NCI-H1048 (cell line): ENCODE data around the gene AMER3.

Source experiments
- DNase-seq: peaks from one replicate; lab custom pipeline; 2025; lab: John Stamatoyannopoulos, UW

Gene AMER3

DNA sequence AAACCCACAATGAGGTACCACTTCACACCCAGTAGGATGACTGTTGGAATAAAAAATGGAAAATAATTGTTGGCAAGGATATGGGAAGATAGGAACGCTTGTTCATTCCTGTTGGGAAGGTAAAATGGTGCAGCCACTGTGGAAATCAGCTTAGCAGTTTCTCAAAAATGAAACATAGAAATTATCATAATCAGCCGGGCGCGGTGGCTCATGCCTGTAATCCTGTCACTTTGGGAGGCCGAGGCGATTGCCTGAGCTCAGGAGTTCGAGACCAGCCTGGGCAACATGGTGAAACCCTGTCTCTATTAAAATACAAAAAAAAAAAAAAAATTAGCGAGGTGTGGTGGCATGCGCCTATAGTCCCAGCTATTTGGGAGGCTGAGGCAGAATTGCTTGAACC, 23.4 kb downstream of the AMER3 start:
- no peak for DNase-seq

DNA sequence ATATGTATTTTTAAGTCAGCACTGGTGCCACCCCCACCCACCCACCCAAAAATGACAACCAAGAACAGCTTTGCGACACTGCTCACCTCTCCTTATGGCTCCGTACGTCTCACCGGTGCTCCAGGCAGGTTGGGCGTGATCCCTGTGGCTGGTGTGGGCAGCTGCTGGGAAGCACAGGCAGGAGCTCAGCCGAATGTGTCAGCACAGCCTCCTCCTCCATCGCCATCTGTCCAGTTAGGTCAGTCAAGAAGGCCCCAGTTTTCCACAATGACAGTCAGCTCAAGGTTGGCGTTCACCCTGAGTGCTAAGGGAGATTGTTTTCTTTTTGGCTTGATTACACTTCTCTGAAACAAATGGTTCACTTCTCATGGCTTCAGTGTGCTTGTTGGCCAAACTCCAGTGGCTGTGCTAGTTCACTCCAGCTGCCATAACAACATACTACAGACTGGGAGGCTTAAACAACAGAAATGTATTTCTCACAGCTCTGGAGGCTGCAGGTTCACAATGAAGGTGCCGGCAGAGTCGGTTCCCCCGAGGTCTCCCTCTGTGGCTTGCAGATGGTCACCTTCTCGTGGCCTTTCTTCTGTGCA, 30.2 kb downstream of the AMER3 start:
- DNase-seq: no peak

DNA sequence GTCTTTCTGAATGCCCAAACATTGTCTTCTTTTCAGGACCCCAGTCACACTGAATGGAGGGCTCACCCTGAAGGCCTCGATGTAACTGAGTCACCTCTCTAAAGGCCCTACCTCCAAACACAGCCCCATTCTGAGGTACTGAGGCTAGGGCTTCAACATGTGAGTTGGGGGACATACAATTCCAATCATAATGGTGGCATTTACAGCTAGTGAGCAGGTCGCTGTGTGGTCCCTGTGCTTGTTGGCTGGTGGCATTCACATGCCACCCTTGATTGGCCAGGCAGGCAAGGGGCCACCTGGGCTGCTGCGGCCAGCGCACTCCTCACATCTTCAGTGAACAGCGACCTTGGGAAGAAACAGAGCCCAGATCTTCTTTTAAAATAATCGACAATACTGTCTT, 30.7 kb downstream of the AMER3 start:
- DNase-seq: no peak

DNA sequence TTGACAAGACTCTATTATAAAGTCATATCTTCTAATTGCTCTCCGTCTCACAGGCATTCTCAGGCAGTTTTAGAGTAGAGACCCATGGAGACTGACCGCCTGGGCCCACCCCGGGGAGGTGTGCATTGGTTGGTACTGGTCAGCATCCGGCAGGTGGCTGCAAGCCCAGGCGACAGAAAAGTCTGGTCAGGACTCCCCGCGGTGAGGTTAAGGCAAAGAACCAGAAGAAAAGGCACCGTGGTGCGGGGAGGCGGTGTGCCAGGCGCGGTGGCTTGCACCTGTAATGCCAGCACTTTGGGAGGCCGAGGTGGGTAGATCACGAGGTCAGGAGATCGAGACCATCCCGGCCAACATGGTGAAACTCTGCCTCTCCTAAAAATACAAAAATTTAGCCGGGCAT, 32.5 kb downstream of the AMER3 start:
- DNase-seq: no peak

DNA sequence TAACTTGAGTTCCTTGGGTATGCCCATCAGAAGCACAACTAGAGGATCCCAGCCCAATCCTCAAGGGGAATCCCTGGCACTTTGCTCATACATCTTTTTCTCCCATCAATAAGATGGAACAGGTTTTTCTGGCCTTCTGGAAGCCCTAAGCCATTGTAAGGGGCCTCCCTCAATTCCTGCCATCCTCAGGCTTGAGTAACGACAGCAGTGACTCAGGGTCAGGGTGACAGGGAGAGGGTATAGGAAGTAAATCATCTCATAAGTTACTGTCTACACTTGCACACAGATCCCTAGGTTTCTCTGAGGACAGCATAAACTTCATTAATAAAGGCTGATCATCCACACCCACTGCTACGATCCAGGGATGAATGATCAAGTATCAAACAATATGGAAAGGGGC, 35.0 kb downstream of the AMER3 start:
- DNase-seq: no peak

DNA sequence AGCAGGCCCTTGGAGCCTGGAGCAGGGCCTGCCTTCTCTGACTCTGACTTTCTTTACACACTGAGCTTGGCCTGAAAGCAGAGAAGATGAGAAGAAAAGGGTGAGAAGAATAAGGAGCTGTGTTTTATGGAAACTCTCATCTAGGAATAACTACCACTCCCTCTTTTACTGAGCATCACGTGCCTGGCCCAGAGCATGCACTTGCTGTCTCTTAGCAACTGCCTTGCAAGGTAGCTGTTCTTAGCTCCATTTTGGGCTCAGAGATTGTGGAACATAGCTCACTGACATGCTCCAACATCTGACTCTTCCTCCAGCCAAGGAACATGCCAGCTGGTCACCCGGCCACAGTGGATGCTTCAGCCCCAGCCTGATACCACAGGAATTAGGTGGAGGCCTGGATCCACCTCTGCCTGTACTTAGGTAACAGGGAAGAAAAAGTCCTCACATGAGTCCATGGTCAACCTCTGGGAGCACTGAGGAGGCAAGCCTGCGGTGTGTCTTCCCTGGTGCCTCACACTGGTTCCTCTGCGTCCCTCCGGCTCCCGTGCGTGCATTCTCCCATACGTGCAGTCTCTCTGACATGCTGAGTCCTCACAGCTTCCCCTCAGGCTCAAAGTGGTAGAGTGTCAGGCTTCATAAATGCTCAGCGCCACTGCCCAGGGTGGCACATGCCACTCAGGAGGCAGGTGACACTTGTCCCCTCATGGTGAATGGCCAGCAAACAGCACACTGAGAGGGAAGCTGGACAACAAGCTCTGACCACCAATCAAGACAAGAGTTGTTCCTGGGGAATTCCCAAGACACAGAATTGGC, 35.7 kb downstream of the AMER3 start:
- no peak for DNase-seq

DNA sequence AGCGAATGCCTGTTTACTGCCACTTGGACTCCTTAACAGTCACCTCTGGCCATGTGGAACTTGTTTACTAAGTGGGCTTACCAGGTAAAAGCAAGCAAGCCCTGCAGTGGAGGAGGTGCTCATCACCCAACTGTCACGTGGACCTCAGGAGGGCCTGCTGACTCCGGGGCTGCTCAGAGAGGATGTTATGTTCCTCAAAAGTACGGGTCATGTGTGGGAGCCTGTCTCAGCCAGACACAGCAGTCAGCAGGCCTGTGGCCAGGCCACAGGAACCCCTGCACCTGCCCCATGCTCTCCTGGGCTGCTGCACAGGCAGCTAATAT, 36.2 kb downstream of the AMER3 start:
- no peak for DNase-seq

DNA sequence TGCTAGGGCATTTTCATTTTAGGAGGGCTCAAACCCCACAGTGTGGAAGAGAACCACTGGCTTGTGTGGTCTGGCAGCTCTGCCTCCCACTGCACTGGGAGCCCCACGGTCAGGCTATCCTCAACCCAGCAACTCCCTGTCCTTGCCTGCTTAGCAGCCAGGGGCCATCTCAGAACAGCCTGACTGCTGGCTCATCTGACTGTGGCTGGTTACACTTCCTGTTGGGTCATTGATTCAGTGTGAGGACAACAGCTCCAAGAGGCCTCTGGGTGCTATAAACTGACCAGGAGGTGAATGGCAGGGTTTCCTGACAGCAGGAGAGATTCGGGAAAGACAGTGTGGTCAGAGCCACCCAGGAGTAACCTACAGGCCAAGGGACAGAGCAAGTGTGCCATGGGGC, 40.1 kb downstream of the AMER3 start:
- DNase-seq: no peak

DNA sequence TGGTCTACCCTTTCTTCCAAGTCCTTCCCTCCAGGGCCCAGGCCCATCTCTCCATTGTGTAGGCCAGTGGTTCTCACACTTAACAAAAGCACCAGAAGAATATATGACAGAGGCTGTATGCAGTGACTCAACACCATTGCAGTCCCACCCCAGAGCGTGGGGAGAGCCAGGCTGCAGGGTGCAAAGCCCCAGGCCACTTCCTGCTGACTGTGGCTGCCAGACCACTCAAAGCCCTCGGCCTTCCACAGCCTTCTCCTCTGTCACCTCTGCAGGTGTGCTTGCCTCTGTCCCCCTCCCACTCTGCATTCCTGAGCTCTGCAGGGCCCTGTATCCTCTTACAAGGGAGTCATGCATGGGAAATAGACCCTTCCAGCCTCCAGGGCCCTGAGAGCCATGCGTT, 41.0 kb downstream of the AMER3 start:
- DNase-seq: no peak

DNA sequence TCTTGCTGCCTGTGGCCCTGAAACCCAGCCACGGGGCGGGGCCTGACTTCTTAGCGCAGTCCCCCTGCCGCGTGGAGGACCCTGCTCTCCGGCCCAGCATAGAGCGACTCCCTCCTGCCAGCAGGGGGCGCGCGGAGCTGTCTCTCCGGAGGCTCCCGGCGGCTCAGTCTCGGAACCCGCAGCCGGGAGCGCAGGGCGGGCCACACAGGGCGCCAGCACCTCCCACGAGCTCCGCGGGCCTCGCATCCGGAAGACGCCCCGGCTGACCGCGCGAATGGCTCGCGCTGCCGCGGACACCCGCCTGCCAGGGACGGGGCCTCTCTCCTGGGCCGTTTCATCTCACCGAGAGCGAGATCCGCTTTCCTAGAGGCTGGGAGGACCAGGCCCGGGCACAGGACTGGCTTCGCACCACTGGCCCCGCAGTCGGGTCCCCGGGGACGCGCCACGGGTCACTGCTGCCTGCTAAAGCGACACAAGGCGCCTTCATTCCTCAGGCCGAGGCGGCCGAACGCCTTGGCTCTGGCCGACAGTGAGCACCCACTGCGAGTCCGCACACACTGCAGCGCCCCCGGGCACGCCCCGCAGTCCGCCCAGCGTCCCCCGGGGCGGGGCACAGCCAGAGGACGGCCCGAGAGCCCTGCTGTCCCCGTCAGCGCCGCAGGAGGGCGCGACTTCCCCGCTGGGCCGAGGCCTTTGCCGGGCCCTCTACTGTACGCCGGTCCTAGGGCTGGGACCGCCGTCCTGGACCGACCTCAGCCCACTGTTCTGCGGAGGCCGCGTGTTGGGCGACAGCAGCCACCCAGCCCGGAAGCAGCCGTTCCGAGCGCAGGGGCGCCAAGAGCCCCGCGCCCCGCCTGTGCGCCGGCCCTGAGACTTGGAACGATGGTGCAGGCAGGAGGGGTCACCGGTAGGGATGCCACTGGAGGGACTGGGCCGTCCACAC, 42.4 kb downstream of the AMER3 start:
- DNase-seq: peak; percentile 59

DNA sequence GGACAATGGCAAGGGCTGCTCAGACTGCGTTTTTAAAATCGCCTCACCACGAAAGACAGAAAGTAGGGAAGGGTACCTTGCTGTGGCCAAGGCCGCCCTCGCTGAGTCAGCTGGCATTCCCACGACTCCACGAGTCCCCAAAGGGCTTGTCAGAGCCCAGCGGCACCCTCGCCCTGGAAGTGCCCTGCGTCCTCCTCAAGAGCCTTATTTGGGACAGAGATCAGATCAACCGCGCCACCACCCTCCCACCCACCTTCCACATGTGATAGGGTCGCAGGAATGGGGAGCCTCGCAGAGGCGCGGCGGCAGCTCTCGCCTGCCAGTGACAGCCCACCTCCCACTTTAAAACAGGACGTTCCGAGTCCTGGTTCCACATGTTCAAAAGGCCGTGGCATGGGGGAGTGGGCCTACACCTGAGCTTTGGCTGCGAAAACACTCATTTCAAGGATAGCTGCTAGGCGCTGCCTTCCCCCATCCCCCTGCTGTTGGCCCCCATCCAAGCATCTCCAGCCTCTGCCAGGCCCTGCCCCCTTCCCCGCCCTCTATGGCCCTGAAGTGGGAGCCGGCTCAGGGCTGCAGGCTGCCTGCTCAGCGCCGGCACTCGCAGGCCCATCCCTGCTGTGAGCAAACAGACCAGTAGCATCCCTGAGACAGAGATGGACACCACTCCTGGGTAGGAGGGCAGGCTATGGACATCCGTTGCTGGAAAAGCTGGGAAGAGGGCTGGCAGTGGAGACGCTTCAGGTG, 43.3 kb downstream of the AMER3 start:
- DNase-seq: no peak

DNA sequence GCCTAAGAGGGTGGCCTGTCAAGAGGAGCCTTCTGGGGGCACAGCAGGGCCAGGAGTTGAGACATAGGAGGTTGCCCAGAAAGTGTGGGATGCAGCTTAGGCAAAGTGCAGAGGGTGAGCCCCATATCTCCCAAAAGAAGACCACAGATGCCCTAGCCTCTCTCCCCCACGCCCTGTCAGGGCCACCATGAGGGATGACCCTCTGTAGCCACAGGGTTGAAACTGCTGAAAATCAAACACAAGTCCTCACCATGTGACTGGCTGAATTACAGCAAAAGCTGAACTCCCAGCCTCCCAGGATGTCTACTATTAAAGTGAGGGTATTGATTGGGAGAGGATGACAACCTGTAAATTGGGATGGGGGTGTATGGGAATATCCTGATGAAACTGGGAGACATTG, 44.0 kb downstream of the AMER3 start:
- DNase-seq: no peak

DNA sequence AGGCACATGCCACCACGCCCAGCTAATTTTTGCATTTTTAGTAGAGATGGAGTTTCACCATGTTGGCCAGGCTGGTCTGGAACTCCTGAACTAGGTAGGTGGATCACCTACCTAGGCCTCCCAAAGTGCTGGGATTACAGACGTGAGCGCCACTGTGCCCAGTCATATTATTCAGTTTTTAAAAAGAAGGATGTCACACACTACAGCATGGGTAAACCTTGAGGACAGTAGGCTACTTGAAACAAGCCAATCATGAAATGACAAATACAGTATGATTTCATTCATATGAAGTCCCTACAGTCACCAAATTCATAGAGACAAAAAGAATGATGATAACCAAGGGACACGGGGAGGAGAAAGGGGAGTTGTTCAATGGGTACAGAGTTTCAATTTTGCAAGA, 50.3 kb downstream of the AMER3 start:
- DNase-seq: no peak

DNA sequence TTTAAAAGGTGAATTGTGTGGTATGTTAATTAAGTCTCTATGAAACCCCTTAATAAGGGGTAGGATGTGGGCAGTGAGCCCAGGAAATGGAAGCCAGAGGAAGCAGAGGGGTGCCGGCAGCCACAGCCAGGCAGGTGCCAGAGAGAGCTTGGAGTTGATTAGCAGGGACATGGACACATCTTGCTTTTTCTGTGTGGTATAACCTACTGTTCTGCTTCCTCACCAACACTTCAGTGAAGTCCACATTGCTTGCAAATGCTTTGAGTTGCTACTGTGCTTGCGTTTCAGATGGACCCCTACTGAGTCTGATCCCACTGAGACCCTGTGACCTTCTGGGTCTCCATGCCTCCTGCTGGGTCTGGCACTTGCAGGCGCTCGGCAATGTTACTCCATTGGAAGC, 51.0 kb downstream of the AMER3 start:
- DNase-seq: no peak

DNA sequence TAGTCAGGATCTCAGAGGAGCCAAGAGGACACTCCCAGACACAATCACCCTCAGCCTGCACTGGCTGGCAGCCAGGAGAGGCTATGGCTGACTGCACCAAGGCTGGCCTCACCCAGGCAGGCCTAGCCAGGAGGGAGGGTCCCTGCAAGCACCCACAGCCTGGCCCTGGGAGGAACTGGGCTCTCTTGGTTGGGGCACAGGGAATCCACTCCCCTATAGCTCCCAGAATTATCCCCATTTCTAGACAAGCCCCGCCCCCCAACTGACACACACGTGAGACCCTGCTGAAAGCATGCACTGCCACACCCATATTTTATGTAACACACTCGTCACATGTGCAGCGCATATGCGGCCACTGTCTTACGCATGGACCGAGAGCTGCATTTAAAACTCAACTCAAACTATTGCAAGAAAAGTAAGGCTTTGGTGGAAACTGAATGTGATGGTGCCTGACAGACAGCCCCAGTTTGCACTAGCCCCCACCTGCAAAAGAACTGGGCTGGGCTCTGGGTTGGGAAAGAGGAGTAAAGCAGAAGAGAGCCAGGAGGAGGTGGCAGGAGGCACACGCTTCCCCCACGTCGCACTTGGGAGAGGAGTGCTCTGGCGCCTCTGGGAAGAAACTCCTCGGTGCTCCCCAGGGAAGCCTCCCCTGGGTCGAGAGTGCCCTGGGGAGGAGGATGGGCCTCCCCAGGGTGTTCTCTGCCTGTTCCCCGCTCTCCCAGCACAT, 52.5 kb downstream of the AMER3 start:
- DNase-seq: no peak

DNA sequence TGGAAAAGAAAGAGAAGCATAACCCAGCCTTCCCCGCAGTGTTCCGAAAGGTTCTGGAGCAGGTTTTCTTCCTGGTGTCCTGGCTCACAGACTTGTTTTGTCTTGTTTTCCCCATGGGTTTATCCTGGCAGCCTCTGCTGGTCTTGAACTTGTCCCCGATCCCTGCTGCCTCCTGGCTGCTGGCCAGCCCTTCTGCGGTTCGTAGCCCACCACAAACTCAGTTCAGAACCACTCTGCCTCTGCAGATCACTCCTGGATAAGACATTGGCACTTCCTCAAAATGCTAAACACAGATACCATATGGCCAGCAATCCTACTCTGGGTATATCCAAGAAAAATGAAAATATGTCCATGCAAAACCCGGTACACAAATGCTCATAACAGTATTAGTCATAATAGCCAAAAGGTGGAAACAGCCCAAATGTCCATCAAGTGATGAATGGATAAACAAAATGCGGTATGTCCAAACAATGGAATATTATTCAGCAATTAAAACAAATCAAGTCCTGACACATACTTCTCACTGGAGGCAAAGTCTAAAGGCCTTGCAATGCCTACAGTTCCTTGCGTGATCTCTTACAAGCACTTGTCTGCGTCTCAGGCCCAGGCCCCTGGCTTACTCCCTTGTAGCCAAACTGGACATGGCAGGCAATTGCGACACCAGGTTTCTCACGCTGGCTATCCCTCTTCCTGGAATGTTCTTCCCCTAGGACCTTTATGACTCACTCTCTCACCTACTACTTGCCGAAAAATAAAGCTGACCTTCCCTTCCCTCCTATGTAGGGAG, 53.3 kb downstream of the AMER3 start:
- DNase-seq: no peak

DNA sequence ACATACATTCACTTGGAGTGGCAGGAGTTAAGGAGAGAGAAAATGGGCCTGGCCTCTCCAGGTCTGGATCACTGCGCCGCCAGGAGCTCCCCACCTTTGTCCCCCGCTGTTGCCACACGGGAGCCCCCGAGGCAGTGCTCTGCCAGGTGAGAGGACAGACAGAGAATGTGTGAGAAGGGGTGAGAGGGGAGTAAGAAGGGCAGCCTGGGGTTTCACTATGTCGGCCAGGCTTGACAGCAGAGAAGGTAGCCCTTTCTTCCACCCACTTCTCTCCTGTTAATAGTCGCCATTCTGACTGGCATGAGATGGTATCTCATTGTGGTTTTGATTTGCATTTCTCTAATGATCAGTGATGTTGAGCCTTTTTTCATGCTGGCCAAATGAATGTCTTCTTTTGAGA, 55.1 kb downstream of the AMER3 start:
- DNase-seq: no peak

DNA sequence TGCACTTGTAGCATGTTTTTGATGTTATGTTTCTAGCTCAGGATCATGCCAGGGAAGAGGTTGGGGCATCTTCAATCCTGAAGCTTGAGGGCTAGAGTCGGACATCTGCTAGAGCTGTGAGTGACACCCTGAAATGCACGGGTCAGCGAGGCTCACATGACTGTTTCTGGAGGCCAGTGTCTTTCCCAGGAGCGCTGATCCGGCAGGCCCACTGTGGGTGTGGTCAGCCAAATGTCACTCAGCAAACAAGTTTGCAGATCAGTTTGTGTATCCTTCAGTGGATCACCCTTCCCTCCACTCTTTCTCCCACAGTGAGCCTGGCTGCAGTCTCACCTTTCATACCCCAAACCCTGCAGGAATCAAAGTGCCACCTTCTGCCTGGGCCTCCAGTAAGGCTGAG, 58.4 kb downstream of the AMER3 start:
- no peak for DNase-seq

DNA sequence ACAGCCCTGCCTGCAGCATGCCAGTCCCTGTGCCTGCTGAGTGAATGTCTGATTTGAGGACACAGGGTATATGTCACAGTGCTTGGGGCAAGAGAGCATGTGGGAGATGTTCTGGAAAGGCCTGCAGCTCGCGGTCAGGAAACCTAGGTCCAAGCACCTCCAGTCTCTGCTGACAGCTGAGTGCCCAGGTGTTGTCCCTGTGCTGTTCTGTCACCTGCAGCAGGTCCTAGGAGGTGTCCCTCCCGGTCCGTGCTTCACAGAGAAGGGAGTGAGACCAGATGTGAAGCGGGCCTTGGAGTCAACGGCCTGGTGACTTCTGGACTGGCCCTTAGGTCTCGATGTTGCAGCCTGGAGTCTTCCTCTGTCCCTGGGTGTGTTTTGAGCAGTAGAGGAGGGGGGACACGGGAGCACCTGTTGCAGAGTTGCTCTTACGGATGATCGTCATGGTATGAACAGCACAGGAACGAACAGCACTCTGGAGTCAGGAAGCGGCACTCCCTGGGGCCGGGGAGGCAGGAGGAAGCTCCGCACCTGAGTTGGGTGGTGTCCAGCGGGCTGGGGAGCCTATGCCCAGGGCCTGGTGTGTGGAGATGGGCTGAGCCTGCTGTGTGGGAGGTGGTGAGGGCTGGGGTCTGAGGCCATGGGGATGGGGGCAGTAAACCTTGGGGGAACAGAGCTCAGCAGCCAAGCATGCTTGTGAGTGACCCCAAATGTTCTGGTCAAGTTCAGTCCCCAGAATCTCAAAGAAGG, 59.8 kb downstream of the AMER3 start:
- DNase-seq: no peak
